DOHH2 (cell line): ENCODE results near the gene STX1A.

Experiments used
- H3F3A ChIP-seq: fragments of 200-600 bp; sonication (generic), shearing (Covaris generic); 2 replicates; pipeline ENCODE4 v1.6.0; 2016; ENCODE audit warnings: antibody characterized with exemption, mild to moderate bottlenecking; ENCODE audit not compliant: control insufficient read depth, insufficient read depth
- H3K27ac ChIP-seq: fragments of 200-600 bp; sonication (generic); 2 replicates; pipeline ENCODE4 v1.5.1; 2014; ENCODE audit warnings: low read depth, mild to moderate bottlenecking, low read length, moderate library complexity
- H3K27me3 ChIP-seq: fragments of 200-600 bp; sonication (generic); 2 replicates; pipeline ENCODE4 v1.6.1; 2014; ENCODE audit warnings: mild to moderate bottlenecking, low read length, mixed read lengths; ENCODE audit not compliant: control insufficient read depth
- H3K36me3 ChIP-seq: fragments of 200-600 bp; sonication (generic); 2 replicates; pipeline ENCODE4 v1.6.1; 2014; ENCODE audit warnings: mild to moderate bottlenecking, low read length, moderate library complexity, mixed read lengths; ENCODE audit not compliant: control insufficient read depth
- H3K4me1 ChIP-seq: fragments of 200-600 bp; sonication (generic); 2 replicates; pipeline ENCODE4 v1.6.1; 2014; ENCODE audit warnings: mild to moderate bottlenecking, low read length, mixed read lengths; ENCODE audit not compliant: control insufficient read depth
- H3K4me2 ChIP-seq: fragments of 200-600 bp; sonication (generic); 2 replicates; pipeline ENCODE4 v1.6.0; 2014; ENCODE audit warnings: mild to moderate bottlenecking, low read length, moderate library complexity
- H3K4me3 ChIP-seq: fragments of 200-600 bp; sonication (generic); 2 replicates; pipeline ENCODE4 v1.5.1; 2014; ENCODE audit warnings: mild to moderate bottlenecking, low read length, mixed read lengths
- H3K79me2 ChIP-seq: fragments of 200-600 bp; sonication (generic); 2 replicates; pipeline ENCODE4 v1.6.1; 2014; ENCODE audit warnings: mild to moderate bottlenecking, low read length, mixed read lengths; ENCODE audit not compliant: control insufficient read depth
- H3K9me2 ChIP-seq: fragments of 200-600 bp; sonication (generic); replicated peaks from 2 replicates; pipeline ENCODE4 v1.6.1; 2014; ENCODE audit warnings: mild to moderate bottlenecking, low read length, mixed read lengths; ENCODE audit not compliant: control insufficient read depth
- H3K9me3 ChIP-seq: fragments of 200-600 bp; sonication (generic); 2 replicates; pipeline ENCODE4 v1.6.1; 2014; ENCODE audit warnings: antibody characterized with exemption, low read length, mixed read lengths; ENCODE audit not compliant: control insufficient read depth, insufficient read depth
- H4K20me1 ChIP-seq: fragments of 200-600 bp; sonication (generic); 2 replicates; pipeline ENCODE4 v1.6.0; 2014; ENCODE audit warnings: low read depth, mild to moderate bottlenecking, antibody characterized with exemption, low read length, moderate library complexity; ENCODE audit not compliant: control insufficient read depth, insufficient read depth
- CTCF ChIP-seq: fragments of 200-600 bp; sonication (generic); IDR thresholded peaks from one replicate; pipeline ENCODE4 v1.5.1; 2014; ENCODE audit warnings: antibody characterized with exemption, mild to moderate bottlenecking, low read depth, low read length; ENCODE audit not compliant: poor library complexity, severe bottlenecking
- EZH2phosphoT487 ChIP-seq: fragments of 200-600 bp; sonication (generic); IDR thresholded peaks from 2 replicates; pipeline ENCODE4 v1.6.1; 2017; ENCODE audit warnings: borderline replicate concordance, mild to moderate bottlenecking, antibody characterized with exemption, low read length, moderate library complexity, mixed read lengths

STX1A gene

GRCh38 chr7:73762659-73762999, 43.2 kb upstream of the STX1A start:
- no peaks in the 10 kb centered on the region for H3K9me2 ChIP-seq
- H3K79me2 ChIP-seq = no peaks in the 10 kb centered on the region
- no peaks in the 10 kb centered on the region for H3K9me3 ChIP-seq
- H3K4me3 ChIP-seq = no peak overlapping the region
- no peaks in the 10 kb centered on the region for H4K20me1 ChIP-seq
- H3K4me1 ChIP-seq = no peaks in the 10 kb centered on the region
- no peaks in the 10 kb centered on the region for H3K27me3 ChIP-seq
- H3F3A ChIP-seq = no peaks in the 10 kb centered on the region
- no peak overlapping the region for H3K27ac ChIP-seq
- no peak overlapping the region for H3K4me2 ChIP-seq
- no peaks in the 10 kb centered on the region for H3K36me3 ChIP-seq
- TF ChIP-seq CTCF = no peak
- TF ChIP-seq EZH2phosphoT487 = no peak

GRCh38 chr7:73761854-73762658, 42.6 kb upstream of the STX1A start:
- no peak overlapping the region for H3K4me2 ChIP-seq
- H3K4me1 ChIP-seq = no peaks in the 10 kb centered on the region
- H3K27ac ChIP-seq = no peak overlapping the region
- no peaks in the 10 kb centered on the region for H3K79me2 ChIP-seq
- H3K36me3 ChIP-seq = no peaks in the 10 kb centered on the region
- no peaks in the 10 kb centered on the region for H3K27me3 ChIP-seq
- TF ChIP-seq EZH2phosphoT487 (no peak), CTCF (no peak)
- no peak overlapping the region for H3K4me3 ChIP-seq
- H3K9me2 ChIP-seq = no peaks in the 10 kb centered on the region
- H3F3A ChIP-seq = no peaks in the 10 kb centered on the region
- H3K9me3 ChIP-seq = no peaks in the 10 kb centered on the region
- H4K20me1 ChIP-seq = no peaks in the 10 kb centered on the region

GRCh38 chr7:73758581-73759138, 39.2 kb upstream of the STX1A start:
- H3K27me3 ChIP-seq = no peaks in the 10 kb centered on the region
- no peaks in the 10 kb centered on the region for H3K79me2 ChIP-seq
- H3K4me1 ChIP-seq = no peaks in the 10 kb centered on the region
- no peaks in the 10 kb centered on the region for H3F3A ChIP-seq
- TF ChIP-seq CTCF = no peak
- TF ChIP-seq EZH2phosphoT487 = no peak
- no peaks in the 10 kb centered on the region for H4K20me1 ChIP-seq
- H3K4me3 ChIP-seq = no peak overlapping the region
- no peak overlapping the region for H3K27ac ChIP-seq
- H3K36me3 ChIP-seq = no peaks in the 10 kb centered on the region
- H3K4me2 ChIP-seq = no peak overlapping the region
- H3K9me2 ChIP-seq = no peaks in the 10 kb centered on the region
- no peaks in the 10 kb centered on the region for H3K9me3 ChIP-seq
